ENCODE results near the gene TMBIM1.

The TMBIM1 gene

DNA sequence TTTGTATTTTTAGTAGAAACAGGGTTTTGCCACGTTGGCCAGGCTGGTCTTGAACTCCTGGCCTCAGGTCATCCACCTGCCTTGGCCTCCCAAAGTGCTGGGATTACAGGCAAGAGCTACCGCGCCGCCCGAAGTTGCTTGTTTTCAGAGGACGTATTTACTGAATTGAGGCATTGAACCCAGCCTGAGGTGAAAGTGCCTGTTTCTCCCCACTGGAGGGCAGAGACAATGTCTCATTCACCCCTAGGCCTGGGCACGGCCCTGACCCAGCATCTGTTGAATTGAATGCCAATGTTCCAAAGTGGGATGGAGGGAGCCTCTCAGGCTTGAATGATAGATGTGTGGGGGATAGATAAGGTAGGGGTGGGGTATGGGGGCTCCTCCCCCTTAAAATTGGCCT, 4.5 kb upstream of the TMBIM1 start:
- no peaks in the 10 kb centered on the region for H3K9me3 Mint-ChIP-seq
- H3K4me1 Mint-ChIP-seq: peaks cover 71% of the 10 kb centered on the region
- peaks cover 15% of the 10 kb centered on the region for H3K27me3 Mint-ChIP-seq (ENCODE audit: low read depth, poor library complexity)
- TF ChIP-seq, protein P1, sequence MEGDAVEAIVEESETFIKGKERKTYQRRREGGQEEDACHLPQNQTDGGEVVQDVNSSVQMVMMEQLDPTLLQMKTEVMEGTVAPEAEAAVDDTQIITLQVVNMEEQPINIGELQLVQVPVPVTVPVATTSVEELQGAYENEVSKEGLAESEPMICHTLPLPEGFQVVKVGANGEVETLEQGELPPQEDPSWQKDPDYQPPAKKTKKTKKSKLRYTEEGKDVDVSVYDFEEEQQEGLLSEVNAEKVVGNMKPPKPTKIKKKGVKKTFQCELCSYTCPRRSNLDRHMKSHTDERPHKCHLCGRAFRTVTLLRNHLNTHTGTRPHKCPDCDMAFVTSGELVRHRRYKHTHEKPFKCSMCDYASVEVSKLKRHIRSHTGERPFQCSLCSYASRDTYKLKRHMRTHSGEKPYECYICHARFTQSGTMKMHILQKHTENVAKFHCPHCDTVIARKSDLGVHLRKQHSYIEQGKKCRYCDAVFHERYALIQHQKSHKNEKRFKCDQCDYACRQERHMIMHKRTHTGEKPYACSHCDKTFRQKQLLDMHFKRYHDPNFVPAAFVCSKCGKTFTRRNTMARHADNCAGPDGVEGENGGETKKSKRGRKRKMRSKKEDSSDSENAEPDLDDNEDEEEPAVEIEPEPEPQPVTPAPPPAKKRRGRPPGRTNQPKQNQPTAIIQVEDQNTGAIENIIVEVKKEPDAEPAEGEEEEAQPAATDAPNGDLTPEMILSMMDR (IDR thresholded peaks at IDR 0.05): no peak
- no peaks in the 10 kb centered on the region for H3K36me3 Mint-ChIP-seq (ENCODE audit: low read depth)
- no peak for DNase-seq
- no peak overlapping the region for H3K27ac Mint-ChIP-seq
- no peak overlapping the region for H3K4me3 Mint-ChIP-seq

DNA sequence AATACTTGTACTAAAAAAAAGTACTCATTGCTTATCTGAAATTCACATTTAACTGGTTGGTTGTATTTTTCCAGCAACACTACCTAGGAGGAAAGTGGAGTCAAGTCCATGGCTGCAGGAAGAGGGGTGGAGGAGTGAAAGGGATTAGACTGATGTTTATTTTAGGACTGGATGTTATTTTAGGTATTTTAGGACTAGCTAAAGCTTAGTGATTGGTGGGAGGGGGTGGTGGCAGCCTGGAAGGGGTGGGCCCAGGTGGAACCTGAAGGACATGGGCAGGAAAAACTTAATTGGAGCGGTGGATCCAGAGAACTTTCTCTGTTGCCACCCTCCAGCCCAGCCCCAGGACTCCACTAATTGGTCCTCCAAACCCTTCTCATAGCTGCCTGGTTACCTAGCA, 3.9 kb upstream of the TMBIM1 start:
- H3K36me3 Mint-ChIP-seq (ENCODE audit: low read depth): no peaks in the 10 kb centered on the region

DNA sequence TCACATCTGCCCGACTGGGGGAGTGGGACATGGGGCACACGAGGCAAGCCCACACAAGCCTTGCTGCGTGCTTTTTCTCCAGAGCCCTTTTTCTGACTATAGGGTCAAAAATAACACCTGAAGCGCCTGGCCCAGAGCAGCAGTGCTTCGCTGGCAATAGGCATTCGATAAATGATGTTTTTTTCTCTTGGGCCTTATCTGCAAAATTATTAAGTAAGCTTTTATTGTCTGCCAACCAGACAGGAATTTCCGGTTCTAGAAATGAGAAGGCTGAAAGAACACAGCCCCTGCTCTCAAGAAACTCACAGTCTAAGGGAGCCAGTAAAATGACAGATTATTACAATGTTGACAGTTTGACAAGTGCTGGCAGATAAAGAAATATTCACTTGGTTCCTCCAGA, 2.7 kb upstream of the TMBIM1 start:
- H3K9me3 Mint-ChIP-seq: no peaks in the 10 kb centered on the region
- peaks cover 75% of the 10 kb centered on the region for H3K4me1 Mint-ChIP-seq
- TF ChIP-seq, protein P1 (IDR thresholded peaks at IDR 0.05): no peak
- H3K27me3 Mint-ChIP-seq (ENCODE audit: low read depth, poor library complexity): peaks cover 15% of the 10 kb centered on the region
- H3K36me3 Mint-ChIP-seq (ENCODE audit: low read depth): no peaks in the 10 kb centered on the region
- DNase-seq: no peak
- H3K4me3 Mint-ChIP-seq: no peak overlapping the region
- peak overlapping the region; percentile 66 for H3K27ac Mint-ChIP-seq

More for the DNA sequence above, 3.9 kb upstream of the TMBIM1 start:
- Mint-ChIP-seq H3K27ac (no peak overlapping the region), H3K4me3 (no peak overlapping the region), H3K9me3 (no peaks in the 10 kb centered on the region), H3K27me3 (ENCODE audit: low read depth, poor library complexity) (peaks cover 15% of the 10 kb centered on the region), H3K4me1 (peaks cover 70% of the 10 kb centered on the region)
- TF ChIP-seq, protein P1 (IDR thresholded peaks at IDR 0.05): no peak
- DNase-seq: no peak

DNA sequence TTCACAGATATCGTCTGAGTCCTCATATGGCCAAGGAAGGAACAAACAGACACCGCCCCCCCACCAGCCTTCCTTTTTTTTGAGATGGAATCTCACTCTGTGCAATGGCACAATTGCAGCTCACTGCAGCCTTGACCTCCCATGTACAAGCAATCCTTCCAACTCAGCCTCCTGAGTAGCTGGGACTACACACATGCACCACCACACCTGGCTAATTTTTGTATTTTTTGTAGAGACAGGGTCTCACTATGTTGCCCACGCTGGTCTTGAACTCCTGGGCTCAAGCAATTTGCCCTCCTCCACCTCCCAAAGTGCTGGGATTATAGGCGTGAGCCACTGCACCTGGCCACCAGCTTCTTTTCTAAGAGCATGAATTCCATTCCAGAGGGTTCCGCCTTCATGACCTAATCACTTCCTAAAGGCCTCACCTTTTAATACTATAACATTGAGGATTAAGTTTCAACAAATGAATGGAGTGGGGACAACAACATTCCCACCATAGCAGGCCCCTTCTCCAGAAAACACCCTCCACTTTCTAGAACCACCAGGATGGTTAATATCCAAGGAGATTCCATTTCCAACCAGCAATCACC, 2.2 kb upstream of the TMBIM1 start:
- TF ChIP-seq, protein P1 (IDR thresholded peaks at IDR 0.05): no peak
- Mint-ChIP-seq H3K27me3 (ENCODE audit: low read depth, poor library complexity) (peaks cover 15% of the 10 kb centered on the region), H3K4me1 (peaks cover 77% of the 10 kb centered on the region), H3K4me3 (no peak overlapping the region), H3K27ac (peak overlapping the region; percentile 66), H3K9me3 (no peaks in the 10 kb centered on the region), H3K36me3 (ENCODE audit: low read depth) (no peaks in the 10 kb centered on the region)
- no peak for DNase-seq

DNA sequence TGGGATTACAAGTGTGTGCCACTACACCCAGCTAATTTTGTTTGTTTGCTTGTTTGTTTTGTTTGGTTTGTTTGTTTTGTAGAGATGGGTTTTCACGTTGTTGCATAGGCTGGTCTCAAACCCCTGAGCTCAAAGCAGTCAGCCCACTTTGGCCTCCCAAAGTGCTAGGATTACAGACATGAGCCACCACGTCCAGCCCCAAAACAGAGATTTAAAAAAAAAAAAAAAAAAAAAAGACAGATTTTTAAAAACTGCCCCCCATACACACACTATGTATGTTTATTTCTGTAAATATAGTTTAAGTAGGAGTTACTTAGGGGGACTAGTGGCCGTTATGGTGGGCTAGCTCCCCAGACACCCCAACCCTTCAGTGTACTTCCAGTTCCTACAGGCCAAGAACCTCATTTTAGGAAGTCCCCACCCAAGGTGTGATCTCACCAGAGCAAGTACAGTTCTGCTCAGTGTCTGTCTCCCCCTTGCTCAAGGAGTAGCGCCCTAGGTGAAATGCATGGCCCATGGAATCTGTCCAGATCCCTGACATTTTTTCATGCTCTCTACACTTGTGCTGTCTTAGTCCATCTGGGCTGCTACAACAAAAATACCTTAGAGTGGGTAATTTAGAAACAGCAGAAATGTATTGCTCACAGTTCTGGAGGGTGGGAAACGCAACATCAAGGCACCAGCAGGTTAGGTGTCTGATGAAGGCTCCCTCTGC, 1.6 kb upstream of the TMBIM1 start:
- Mint-ChIP-seq H3K27me3 (ENCODE audit: low read depth, poor library complexity) (peaks cover 15% of the 10 kb centered on the region), H3K9me3 (no peaks in the 10 kb centered on the region), H3K4me3 (no peak overlapping the region), H3K4me1 (peaks cover 81% of the 10 kb centered on the region), H3K36me3 (ENCODE audit: low read depth) (no peaks in the 10 kb centered on the region), H3K27ac (no peak overlapping the region)
- TF ChIP-seq, protein P1 (IDR thresholded peaks at IDR 0.05): no peak
- no peak for DNase-seq

Data from nephron progenitor cell (in vitro differentiated cells).